ENCODE results near the gene ACTL10.
"Not testable (repeated sequence)": the region's sequence is repeated elsewhere in the genome, so short reads cannot be mapped to it uniquely, and the experiment has no call there.

Gene ACTL10

GRCh38 chr20:33666293-33667244 lies at the start of gene ACTL10:
TSS of gene ACTL10 (plus strand) at chr20:33666943. CDS start at chr20:33667498, 555 bp downstream.
- peak; percentile 19 for DNase-seq

DNA sequence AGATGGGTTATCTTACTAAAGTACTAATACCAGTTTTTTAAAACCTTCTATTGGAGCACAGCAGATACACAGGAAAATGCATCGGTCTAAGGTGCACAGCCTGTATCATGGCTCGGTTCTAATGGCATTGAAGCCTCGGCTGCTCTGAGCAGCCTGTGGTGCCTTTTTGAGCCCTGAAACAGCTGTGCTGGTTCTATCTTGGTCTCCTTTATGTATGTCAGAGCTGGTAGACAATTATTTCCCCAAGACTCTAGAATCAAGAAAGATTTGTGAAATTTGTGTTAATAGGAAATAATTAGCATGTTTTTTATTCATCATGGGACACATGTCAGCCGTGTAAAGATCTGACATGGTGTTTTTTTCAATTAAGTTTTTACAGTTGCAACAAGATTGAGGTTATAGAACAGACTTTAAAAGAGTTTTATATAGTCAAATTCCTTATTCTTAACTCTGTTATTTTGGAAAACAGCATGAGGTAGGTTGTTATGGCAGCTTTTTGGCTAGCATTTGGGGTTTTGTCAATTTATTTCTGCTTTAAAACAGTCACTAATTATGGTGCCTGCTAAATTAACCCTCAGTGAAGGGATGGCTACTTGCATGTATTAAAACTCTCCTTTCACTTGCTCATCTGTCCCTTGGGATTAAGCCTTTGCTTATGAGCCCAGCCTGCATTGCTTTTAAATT lies 44.9 kb upstream of the ACTL10 start:
- no peak for DNase-seq

DNA sequence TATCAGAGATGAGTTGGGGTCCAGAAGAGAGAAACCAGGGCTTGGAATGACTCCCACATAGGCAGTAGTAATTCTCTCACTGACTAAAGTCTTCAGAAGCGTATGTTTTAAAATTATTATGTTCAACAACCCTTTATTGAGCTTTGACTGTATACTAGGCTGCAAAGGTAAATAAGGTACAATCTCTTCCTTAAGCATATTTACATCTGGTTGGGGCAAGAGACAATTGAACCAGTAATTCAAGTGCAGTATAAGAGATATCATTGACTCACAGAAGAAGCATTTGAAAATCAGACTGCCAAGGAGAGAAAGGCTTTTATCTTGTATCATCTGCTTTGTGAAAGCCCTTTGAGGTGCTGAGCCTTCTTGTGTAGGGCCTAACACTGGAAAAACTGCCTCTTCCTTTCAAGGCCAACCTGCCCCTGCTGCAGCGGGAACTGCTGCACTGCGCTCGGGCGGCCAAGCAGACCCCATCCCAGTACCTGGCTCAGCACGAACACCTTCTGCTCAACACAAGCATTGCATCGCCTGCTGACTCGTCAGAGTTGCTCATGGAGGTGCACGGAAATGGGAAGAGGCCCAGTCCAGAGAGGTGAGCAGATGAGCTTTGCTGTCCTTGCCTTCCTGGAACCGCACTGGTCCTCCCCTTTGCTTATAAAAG lies 43.9 kb upstream of the ACTL10 start:
- no peak for DNase-seq

DNA sequence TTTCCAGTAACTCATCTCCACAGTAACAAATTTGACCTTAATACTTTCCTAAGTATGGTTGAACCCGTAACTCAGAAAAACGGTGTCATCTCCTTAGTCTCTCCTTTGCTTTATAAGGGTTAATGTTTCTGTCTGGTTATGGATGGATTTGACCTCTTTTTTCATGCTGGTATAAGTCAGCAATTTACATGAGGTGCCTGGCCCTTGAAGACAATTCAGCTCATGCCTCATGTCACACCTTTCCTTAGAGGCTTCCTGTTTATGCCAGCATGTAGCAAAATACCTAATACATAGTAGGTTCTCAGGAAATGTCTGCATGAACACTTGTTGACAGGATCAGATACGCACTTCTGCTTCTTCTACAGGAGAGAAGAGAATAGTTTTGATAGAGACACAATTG lies 42.3 kb upstream of the ACTL10 start:
- DNase-seq, result no peak

GRCh38 chr20:33626190-33626589 lies 40.6 kb upstream of the ACTL10 start:
- no peak for DNase-seq

- no peak for DNase-seq
Observed at GRCh38 chr20:33627577-33628216, 39.0 kb upstream of the ACTL10 start.

- DNase-seq, result no peak
Observed at GRCh38 chr20:33629533-33629932, 37.2 kb upstream of the ACTL10 start.

GRCh38 chr20:33629979-33630378 lies 36.8 kb upstream of the ACTL10 start:
- DNase-seq, result no peak

- DNase-seq, result no peak
Observed at GRCh38 chr20:33630507-33630906, 36.2 kb upstream of the ACTL10 start.

DNA sequence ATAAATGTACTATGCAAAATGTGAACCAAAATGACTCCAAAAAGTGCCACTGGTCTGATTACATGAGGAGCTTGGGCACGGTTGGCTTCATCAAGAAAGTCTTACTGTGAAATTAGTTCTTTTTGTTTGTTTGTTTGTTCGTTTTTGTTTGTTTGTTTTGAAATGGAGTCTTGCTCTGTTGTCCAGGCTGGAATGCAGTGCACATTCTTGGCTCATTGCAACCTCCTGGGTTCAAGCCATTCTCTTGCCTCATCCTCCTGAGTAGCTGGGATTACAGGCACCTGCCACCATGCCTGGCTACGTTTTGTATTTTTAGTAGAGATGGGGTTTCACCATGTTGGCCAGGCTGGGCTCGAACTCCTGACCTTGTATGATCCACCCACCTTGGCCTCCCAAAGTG lies 34.8 kb upstream of the ACTL10 start:
- DNase-seq, result not testable (repeated sequence)

GRCh38 chr20:33635341-33635740 lies 31.4 kb upstream of the ACTL10 start:
- no peak for DNase-seq

- DNase-seq, result no peak
Observed at GRCh38 chr20:33636776-33637175, 30.0 kb upstream of the ACTL10 start.

GRCh38 chr20:33640287-33640686 lies 26.5 kb upstream of the ACTL10 start:
- no peak for DNase-seq

DNA sequence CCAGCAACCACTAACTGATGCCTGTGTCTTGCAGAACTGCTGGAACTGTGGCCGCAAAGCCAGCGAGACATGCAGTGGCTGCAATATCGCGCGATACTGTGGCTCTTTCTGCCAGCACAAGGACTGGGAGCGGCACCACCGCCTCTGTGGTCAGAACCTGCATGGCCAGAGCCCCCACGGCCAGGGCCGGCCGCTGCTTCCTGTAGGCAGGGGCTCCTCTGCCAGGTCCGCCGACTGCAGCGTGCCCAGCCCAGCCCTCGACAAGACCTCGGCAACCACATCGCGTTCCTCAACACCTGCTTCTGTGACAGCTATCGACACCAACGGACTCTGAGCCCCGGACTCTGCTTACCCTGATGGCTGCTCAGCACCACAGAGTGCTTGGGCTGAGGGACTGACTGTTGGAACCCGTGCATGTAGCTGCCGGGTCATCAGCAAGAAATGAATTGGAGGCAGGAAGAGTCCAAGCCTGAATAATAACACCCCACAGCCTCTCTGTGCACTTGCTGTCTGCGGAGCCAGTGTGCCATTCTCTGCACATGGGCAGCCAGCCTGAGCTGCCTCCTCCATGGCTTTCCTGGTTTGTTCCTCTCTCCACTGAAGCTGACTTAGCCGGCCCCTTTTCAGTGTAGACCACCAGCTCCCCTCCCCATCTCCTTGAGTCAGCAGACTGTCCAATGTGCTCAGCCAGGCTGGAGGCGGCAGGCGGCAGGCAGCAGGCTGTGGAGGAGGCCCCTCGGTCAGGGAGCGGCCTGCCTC lies 22.3 kb upstream of the ACTL10 start:
- DNase-seq, result no peak

DNA sequence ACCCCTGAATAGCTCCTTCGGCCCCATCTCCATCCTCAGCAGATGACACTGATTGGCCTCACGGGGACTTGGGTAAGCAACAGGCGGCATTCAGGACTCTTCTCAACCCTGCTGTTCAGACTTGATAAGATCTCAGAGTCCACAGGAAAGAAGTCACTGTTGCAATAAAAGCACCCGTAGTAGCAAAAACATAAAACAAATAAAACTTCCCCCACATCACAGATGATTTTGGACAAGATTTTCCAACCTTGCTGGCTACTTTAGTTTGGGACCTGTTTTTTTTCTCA lies 21.7 kb upstream of the ACTL10 start:
- DNase-seq, result no peak

DNA sequence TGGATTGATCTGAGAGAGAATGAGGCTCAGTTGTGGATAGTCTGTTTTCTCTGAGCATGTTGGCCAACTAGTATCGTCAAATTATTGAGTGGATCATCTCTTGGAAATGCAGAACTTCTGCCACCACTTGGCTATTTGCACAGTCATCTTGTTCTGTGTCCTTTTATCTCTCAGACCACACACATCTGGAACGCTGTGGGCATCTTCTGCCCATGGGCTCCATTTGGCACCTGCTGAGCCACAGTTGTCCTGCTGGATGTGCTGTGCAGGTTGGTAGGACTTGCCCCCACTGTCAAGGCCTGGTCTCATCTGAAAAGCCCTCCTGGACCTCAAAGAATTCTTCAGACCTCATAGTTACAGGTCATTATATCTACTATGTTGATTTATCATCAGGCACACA lies 21.3 kb upstream of the ACTL10 start:
- no peak for DNase-seq

DNA sequence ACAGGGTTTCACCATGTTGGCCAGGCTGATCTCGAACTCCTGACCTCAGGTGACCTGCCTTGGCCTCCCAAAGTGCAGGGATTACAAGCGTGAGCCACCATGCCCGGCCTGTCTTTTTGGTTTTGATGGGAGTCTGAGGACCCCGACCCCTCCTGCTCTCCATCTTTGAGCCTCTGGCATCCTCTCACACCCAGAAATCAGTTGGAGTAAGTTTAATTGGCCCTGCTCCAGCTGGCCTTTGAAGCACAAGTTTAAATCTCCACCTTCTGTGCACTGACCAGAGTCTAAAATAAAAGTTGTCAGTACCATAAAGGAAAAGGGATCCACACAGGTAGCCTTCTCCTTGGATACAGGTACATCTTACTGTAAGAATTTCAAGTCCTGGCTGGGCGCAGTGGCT lies 20.6 kb upstream of the ACTL10 start:
- DNase-seq, result no peak

- DNase-seq, result not testable (repeated sequence)
Observed at GRCh38 chr20:33646959-33647602, 19.7 kb upstream of the ACTL10 start.

DNA sequence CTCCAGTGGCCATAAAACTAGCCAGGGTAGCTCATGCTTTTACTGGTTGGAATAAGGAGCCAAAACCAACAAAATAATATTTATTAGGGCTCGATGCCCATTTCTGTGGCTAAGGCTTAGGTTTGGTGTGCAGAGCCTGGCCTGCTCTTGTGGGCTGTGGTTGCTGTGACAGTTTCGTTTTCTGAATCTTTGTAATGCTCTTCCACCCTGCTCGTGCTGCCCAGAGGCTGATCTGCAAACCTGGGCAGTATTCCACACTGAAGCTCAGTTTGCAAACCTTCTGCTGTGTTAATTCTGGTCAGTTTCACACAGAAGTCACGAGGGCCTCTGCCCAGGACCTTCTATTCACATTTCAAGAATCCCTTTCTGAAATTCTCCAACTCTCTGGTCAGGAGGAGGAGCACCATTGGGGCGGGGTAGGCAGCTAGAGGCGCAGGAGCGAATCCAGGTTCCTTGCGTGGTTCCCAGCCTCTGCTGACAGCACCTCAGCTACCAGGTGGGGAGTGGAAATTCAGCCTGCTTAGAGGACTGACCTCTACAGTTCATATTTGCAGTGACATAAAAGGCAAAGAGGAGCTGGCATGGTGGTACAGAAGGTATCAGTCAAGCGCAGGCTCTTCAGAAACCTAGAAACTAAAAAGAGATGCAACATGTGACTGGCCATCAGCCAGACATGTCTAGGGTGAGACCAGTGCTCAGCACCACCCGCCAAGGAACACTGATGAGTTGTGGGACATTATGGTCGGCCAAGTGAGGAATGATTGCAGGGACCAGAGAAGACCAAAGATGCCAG lies 18.9 kb upstream of the ACTL10 start:
- no peak for DNase-seq

GRCh38 chr20:33648396-33649004 lies 18.2 kb upstream of the ACTL10 start:
- no peak for DNase-seq

DNA sequence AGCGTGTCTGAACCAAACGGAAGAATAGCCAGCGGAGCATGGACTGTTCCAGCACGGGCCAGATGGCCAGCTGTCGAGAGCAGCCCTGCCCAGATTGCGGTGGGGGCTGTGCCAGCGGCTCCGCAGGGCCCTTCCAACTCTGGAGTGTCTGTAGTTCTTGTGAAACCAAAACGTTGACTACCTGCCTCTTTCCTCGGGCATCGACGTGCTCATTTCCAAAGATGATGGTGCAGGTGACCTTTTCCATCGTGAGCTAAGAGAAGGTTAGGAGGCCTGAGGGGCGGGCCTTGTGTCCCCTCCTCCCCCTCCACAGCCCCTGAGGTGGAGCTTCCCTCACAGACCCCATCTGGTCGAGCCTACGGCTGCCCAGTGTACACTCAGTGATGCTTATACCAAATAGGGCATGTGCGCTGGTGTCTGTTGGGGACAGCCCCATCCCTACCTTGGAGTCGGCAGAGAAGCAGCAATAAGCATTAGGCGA lies 17.5 kb upstream of the ACTL10 start:
- DNase-seq, result peak; percentile 47

Measured in NCI-H2171 (cell line).